K562 (cell line): ENCODE measurements around the gene PEDS1. TPM values are rescaled to one million over a fixed set of nuclear protein-coding genes. Genes with fewer than 3 reads are reported as not detected.

ENCODE experiments used
- EHMT2 ChIP-seq: fragments of 450-650 bp; IDR thresholded peaks from 2 replicates; pipeline ENCODE4 v1.6.1; 2018; ENCODE audit warnings: antibody characterized with exemption
- FIP1L1 ChIP-seq: fragments of 200-400 bp; formaldehyde crosslinking; IDR thresholded peaks from 2 replicates; pipeline ENCODE4 v1.6.1; 2018; ENCODE audit warnings: mild to moderate bottlenecking, low read depth, low read length; ENCODE audit not compliant: poor library complexity, severe bottlenecking
- HMGXB4 ChIP-seq: sonication (generic); formaldehyde crosslinking; IDR thresholded peaks from 2 replicates; pipeline ENCODE4 v1.8.1; 2023; ENCODE audit warnings: mild to moderate bottlenecking, missing genetic modification reagents
- KLF13 ChIP-seq: fragments of 450-650 bp; IDR thresholded peaks from 2 replicates; pipeline ENCODE4 v1.6.1; 2016; ENCODE audit warnings: missing genetic modification characterization, low read depth, mild to moderate bottlenecking, missing compliant biosample characterization, moderate library complexity, borderline replicate concordance
- MCM7 ChIP-seq, 2 experiments: fragments of 450-650 bp; IDR thresholded peaks; 2 replicates each; pipeline ENCODE4 v1.6.1; 2016 to 2018
- NR2C2 ChIP-seq, 2 experiments: fragments of 200-800 bp in 1 of 2; sonication (Bioruptor generic) in 1 of 2; sonication (generic) in 1 of 2; formaldehyde crosslinking in 1 of 2; IDR thresholded peaks; 2 replicates each; pipeline versions ENCODE4 v1.6.1 to v1.8.0; 2016 to 2022; ENCODE audit warnings: mild to moderate bottlenecking in 1 of 2, missing compliant biosample characterization in 1 of 2, missing genetic modification characterization in 1 of 2, missing genetic modification reagents in 1 of 2
- NRF1 ChIP-seq, 2 experiments: fragments of 450-650 bp; IDR thresholded peaks in 1 of 2; conservative IDR thresholded peaks in 1 of 2; 2 replicates each; pipeline ENCODE4 v1.6.1; 2014; ENCODE audit warnings: mild to moderate bottlenecking in 2 of 2
- PRMT5 ChIP-seq: sonication (generic); formaldehyde crosslinking; IDR thresholded peaks from 2 replicates; pipeline ENCODE4 v1.5.0; 2020; ENCODE audit warnings: missing genetic modification reagents
- PRPF4 ChIP-seq: fragments of 200-400 bp; formaldehyde crosslinking; IDR thresholded peaks from one replicate; pipeline ENCODE4 v1.6.1; 2017; ENCODE audit warnings: low read length, low read depth, mild to moderate bottlenecking; ENCODE audit not compliant: insufficient read depth, poor library complexity, severe bottlenecking
- RBBP5 ChIP-seq: fragments of 200-600 bp; sonication (generic); IDR thresholded peaks from 2 replicates; pipeline ENCODE4 v1.6.1; 2012; ENCODE audit warnings: borderline replicate concordance, mild to moderate bottlenecking, low read length, control low read depth, inconsistent platforms; ENCODE audit not compliant: insufficient read depth, poor library complexity, severe bottlenecking
- ZBTB17 ChIP-seq: fragments of 450-650 bp; formaldehyde crosslinking; IDR thresholded peaks from 2 replicates; pipeline ENCODE4 v1.4.0; 2020; ENCODE audit warnings: mild to moderate bottlenecking
- ZNF124 ChIP-seq: sonication (generic); formaldehyde crosslinking; IDR thresholded peaks from 2 replicates; pipeline ENCODE4 v1.8.1; 2022; ENCODE audit warnings: missing genetic modification reagents
- ZNF184 ChIP-seq: sonication (generic); formaldehyde crosslinking; IDR thresholded peaks from 2 replicates; pipeline ENCODE4 v1.5.0; 2020; ENCODE audit warnings: missing genetic modification reagents
- ZNF655 ChIP-seq: fragments of 250-450 bp; sonication (Bioruptor Pico); IDR thresholded peaks from 2 replicates; pipeline ENCODE4 v1.5.0; 2021
- polyA plus RNA-seq, 8 experiments: library from polyadenylated mRNA; depleted of rRNA in 4 of 8; stranded (reverse) in 5 of 8; unstranded in 3 of 8; fragments of >200 nt; fragmentation: Nextera tagmentation in 2 of 8; fragmentation: Illumina TruSeq in 1 of 8; extraction: Ambion mirVana in 2 of 8; extraction: Trizol in 1 of 8; gene quantifications; 2 replicates each; pipeline versions ENCODE4 v1.2.1 to v1.2.3, GENCODE V29; 2011 to 2014; ENCODE audit warnings: inconsistent platforms in 1 of 8, missing spikeins in 1 of 8
- total RNA-seq, 7 experiments: library from RNA; depleted of rRNA in 6 of 7; stranded (reverse); fragments of >200 nt in 6 of 7; fragmentation: Illumina TruSeq in 2 of 7; extraction: Trizol in 2 of 7; gene quantifications; 2 replicates each; pipeline versions ENCODE4 v1.2.1 to v1.2.3, GENCODE V29; 2011 to 2021; ENCODE audit warnings: low replicate concordance in 1 of 7
- TF ChIP-seq, protein P1 (sequence below): fragments of 250-450 bp; sonication (Bioruptor Pico); IDR thresholded peaks from 2 replicates; pipeline ENCODE4 v1.5.0; 2021; ENCODE audit warnings: mild to moderate bottlenecking, borderline replicate concordance
- TF ChIP-seq, protein P2 (sequence below): fragments of 450-650 bp; conservative IDR thresholded peaks from 2 replicates; pipeline ENCODE4 v1.6.1; 2016; ENCODE audit warnings: missing genetic modification characterization, low read depth, mild to moderate bottlenecking, control low read depth, missing compliant biosample characterization

Gene PEDS1
- total and polyA plus RNA-seq, 9 of the 15 experiments (the other 6 are each of a cell fraction or from before 2014, with no cell fraction given): 2.9 to 38.5 (median 24.2) TPM

DNA sequence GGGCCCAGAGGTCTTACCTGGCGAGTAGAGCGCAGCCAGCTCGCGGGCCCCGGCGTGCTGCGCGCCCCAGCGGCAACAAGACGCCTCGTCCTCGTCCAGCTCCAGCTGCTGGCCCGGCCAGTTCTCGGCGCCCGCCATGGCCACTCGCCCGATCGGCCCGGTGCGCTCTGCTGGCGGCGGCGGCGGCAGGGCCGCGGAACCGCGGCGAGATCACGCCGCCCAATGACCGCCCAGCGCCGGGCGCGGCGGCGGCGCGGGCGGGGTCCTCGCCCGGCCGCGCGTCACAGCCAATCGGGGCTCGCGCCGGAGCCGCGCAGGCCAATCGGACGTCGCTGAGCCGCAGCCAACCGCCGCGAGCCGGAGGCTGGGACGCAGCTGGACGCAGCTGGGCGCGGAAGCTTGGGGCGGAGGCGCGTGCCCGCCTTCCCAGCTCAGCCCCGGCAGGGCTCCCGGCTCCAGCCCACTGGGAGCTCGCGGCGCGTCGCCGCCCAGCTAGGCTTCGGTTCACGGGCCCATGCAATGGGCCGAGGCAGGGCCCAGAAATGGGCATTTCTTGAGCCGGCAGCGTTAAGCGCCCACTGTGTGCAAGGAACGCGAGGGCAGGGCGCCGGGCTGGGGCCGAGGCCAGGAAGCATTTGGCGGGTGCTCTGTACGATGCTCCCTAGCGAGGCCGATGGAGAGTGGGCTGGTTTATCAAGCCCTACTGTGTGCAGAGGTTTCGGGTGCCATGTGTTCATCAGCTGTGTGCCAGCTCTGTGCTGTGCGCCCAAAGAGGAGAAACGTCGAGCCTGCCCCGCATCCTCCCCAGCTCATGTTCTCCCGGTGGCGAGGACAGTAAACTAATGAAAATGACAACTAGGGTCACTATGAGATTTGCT, at the start of gene PEDS1 (continued):
- TF ChIP-seq HMGXB4 (CRISPR knock-in tag) (no peak), ZNF124 (CRISPR knock-in tag) (no peak), NR2C2 (CRISPR knock-in tag; IDR thresholded peaks at IDR 0.05) (0 out of 2 replicates have a peak, but pooled peaks have one; percentile 26), NR2C2 (tag; IDR thresholded peaks at IDR 0.05) (peak; percentile 44; the same call in 1 of the 2 replicates), NRF1 (conservative IDR thresholded peaks at IDR 0.05 in 1 of 2, IDR thresholded peaks at IDR 0.05 in 1 of 2) (peak; percentile 79 to 85), FIP1L1 (no peak), PRPF4 (no peak), PRMT5 (no peak), RBBP5 (peak; percentile 77), ZBTB17 (CRISPR knock-in tag) (peak; percentile 54; the same call in 1 of the 2 replicates), ZNF655 (CRISPR knock-in tag) (no peak), MCM7 (IDR thresholded peaks at IDR 0.05) (no peak), EHMT2 (no peak), KLF13 (tag) (no peak), ZNF184 (CRISPR knock-in tag) (no peak)
- TF ChIP-seq, protein P1, sequence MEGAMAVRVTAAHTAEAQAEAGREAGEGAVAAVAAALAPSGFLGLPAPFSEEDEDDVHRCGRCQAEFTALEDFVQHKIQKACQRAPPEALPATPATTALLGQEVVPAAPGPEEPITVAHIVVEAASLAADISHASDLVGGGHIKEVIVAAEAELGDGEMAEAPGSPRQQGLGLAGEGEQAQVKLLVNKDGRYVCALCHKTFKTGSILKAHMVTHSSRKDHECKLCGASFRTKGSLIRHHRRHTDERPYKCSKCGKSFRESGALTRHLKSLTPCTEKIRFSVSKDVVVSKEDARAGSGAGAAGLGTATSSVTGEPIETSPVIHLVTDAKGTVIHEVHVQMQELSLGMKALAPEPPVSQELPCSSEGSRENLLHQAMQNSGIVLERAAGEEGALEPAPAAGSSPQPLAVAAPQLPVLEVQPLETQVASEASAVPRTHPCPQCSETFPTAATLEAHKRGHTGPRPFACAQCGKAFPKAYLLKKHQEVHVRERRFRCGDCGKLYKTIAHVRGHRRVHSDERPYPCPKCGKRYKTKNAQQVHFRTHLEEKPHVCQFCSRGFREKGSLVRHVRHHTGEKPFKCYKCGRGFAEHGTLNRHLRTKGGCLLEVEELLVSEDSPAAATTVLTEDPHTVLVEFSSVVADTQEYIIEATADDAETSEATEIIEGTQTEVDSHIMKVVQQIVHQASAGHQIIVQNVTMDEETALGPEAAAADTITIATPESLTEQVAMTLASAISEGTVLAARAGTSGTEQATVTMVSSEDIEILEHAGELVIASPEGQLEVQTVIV: no peak
- TF ChIP-seq, protein P2, sequence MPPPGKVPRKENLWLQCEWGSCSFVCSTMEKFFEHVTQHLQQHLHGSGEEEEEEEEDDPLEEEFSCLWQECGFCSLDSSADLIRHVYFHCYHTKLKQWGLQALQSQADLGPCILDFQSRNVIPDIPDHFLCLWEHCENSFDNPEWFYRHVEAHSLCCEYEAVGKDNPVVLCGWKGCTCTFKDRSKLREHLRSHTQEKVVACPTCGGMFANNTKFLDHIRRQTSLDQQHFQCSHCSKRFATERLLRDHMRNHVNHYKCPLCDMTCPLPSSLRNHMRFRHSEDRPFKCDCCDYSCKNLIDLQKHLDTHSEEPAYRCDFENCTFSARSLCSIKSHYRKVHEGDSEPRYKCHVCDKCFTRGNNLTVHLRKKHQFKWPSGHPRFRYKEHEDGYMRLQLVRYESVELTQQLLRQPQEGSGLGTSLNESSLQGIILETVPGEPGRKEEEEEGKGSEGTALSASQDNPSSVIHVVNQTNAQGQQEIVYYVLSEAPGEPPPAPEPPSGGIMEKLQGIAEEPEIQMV (tag): no peak
